OCI-LY1 (cell line): ENCODE results near the gene EVC.

Experiments
- H2AFZ ChIP-seq: fragments of 200-600 bp; sonication (generic), shearing (Covaris generic); 2 replicates; pipeline ENCODE4 v1.6.0; 2014; ENCODE audit warnings: antibody characterized with exemption, mild to moderate bottlenecking, low read length
- H3F3A ChIP-seq: fragments of 200-600 bp; sonication (generic), shearing (Covaris generic); 2 replicates; pipeline ENCODE4 v1.6.0; 2014; ENCODE audit warnings: mild to moderate bottlenecking, antibody characterized with exemption, low read length, moderate library complexity; ENCODE audit not compliant: insufficient read depth
- H3K27ac ChIP-seq: fragments of 200-600 bp; sonication (generic); 2 replicates; pipeline ENCODE4 v1.5.1; 2014; ENCODE audit warnings: low read length, mixed run types, mild to moderate bottlenecking, low read depth; ENCODE audit not compliant: poor library complexity, severe bottlenecking
- H3K27me3 ChIP-seq: fragments of 200-600 bp; sonication (generic); 2 replicates; pipeline ENCODE4 v1.6.0; 2014; ENCODE audit warnings: antibody characterized with exemption, mild to moderate bottlenecking, low read length, moderate library complexity; ENCODE audit not compliant: insufficient read depth
- H3K36me3 ChIP-seq: fragments of 200-600 bp; sonication (generic); 2 replicates; pipeline ENCODE4 v1.6.1; 2014; ENCODE audit warnings: mild to moderate bottlenecking, antibody characterized with exemption, low read length, moderate library complexity, mixed read lengths; ENCODE audit not compliant: insufficient read depth
- H3K4me1 ChIP-seq: fragments of 200-600 bp; sonication (generic); 2 replicates; pipeline ENCODE4 v1.5.1; 2014; ENCODE audit warnings: mild to moderate bottlenecking, low read length, moderate library complexity; ENCODE audit not compliant: insufficient read depth, severe bottlenecking
- H3K4me2 ChIP-seq: fragments of 200-600 bp; sonication (generic), shearing (Covaris generic); 2 replicates; pipeline ENCODE4 v1.6.1; 2014; ENCODE audit warnings: low read length
- H3K4me3 ChIP-seq: fragments of 200-600 bp; sonication (generic); 2 replicates; pipeline ENCODE4 v1.5.1; 2014; ENCODE audit warnings: low read length, low read depth, mild to moderate bottlenecking, mixed read lengths; ENCODE audit not compliant: poor library complexity, severe bottlenecking
- H3K79me2 ChIP-seq: fragments of 200-600 bp; shearing (Covaris generic); 2 replicates; pipeline ENCODE4 v1.6.1; 2016; ENCODE audit warnings: mixed run types, low read length, mixed read lengths; ENCODE audit not compliant: insufficient read depth
- H3K9ac ChIP-seq: fragments of 200-600 bp; sonication (generic), shearing (Covaris generic); 2 replicates; pipeline ENCODE4 v1.6.1; 2014; ENCODE audit warnings: mild to moderate bottlenecking, low read length, mixed read lengths
- H3K9me2 ChIP-seq: fragments of 200-600 bp; sonication (generic), shearing (Covaris generic); 2 replicates; pipeline ENCODE4 v1.6.1; 2014; ENCODE audit warnings: low read depth, mild to moderate bottlenecking, low read length, mixed read lengths
- H3K9me3 ChIP-seq: fragments of 200-600 bp; shearing (Covaris generic); 2 replicates; pipeline ENCODE4 v1.6.1; 2014; ENCODE audit warnings: low read length, mixed read lengths
- H4K20me1 ChIP-seq: fragments of 200-600 bp; sonication (generic), shearing (Covaris generic); 2 replicates; pipeline ENCODE4 v1.6.0; 2016; ENCODE audit warnings: mild to moderate bottlenecking, low read length; ENCODE audit not compliant: insufficient read depth
- EZH2 ChIP-seq: fragments of 200-600 bp; sonication (generic), shearing (Covaris generic); IDR thresholded peaks from 2 replicates; pipeline ENCODE4 v1.8.0; 2017; ENCODE audit warnings: borderline replicate concordance, mixed run types, mild to moderate bottlenecking, antibody characterized with exemption, low read length, moderate library complexity, mixed read lengths
- TF ChIP-seq, protein P1 (sequence below): fragments of 200-600 bp; sonication (generic), shearing (Covaris generic); IDR thresholded peaks from 2 replicates; pipeline ENCODE4 v1.5.1; 2017; ENCODE audit warnings: mild to moderate bottlenecking, antibody characterized with exemption, low read length, moderate library complexity, mixed read lengths

The EVC gene

GRCh38 chr4:5701971-5702370 lies 9.0 kb upstream of the EVC start:
- peaks cover 16% of the 10 kb centered on the region for H3K36me3 ChIP-seq
- H3K9me2 ChIP-seq: no peaks in the 10 kb centered on the region
- no peak overlapping the region for H3K4me3 ChIP-seq
- no peak overlapping the region for H3K27ac ChIP-seq
- no peaks in the 10 kb centered on the region for H4K20me1 ChIP-seq
- no peak for TF ChIP-seq EZH2
- TF ChIP-seq, protein P1, sequence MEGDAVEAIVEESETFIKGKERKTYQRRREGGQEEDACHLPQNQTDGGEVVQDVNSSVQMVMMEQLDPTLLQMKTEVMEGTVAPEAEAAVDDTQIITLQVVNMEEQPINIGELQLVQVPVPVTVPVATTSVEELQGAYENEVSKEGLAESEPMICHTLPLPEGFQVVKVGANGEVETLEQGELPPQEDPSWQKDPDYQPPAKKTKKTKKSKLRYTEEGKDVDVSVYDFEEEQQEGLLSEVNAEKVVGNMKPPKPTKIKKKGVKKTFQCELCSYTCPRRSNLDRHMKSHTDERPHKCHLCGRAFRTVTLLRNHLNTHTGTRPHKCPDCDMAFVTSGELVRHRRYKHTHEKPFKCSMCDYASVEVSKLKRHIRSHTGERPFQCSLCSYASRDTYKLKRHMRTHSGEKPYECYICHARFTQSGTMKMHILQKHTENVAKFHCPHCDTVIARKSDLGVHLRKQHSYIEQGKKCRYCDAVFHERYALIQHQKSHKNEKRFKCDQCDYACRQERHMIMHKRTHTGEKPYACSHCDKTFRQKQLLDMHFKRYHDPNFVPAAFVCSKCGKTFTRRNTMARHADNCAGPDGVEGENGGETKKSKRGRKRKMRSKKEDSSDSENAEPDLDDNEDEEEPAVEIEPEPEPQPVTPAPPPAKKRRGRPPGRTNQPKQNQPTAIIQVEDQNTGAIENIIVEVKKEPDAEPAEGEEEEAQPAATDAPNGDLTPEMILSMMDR: no peak
- H3K9ac ChIP-seq: no peak overlapping the region
- H3K4me2 ChIP-seq: no peak overlapping the region
- no peak overlapping the region for H2AFZ ChIP-seq
- no peaks in the 10 kb centered on the region for H3K79me2 ChIP-seq
- H3K4me1 ChIP-seq: peaks cover 5% of the 10 kb centered on the region
- no peaks in the 10 kb centered on the region for H3K27me3 ChIP-seq
- H3F3A ChIP-seq: no peaks in the 10 kb centered on the region
- H3K9me3 ChIP-seq: no peaks in the 10 kb centered on the region

GRCh38 chr4:5703831-5704230 lies 7.2 kb upstream of the EVC start:
- TF ChIP-seq EZH2: no peak
- TF ChIP-seq, protein P1: no peak
- Histone ChIP-seq H3K9me2 (no peaks in the 10 kb centered on the region), H3K27me3 (no peaks in the 10 kb centered on the region), H4K20me1 (no peaks in the 10 kb centered on the region), H3K27ac (no peak overlapping the region), H3K4me3 (no peak overlapping the region), H3K9me3 (no peaks in the 10 kb centered on the region), H3K4me2 (no peak overlapping the region), H2AFZ (no peak overlapping the region), H3K4me1 (peaks cover 19% of the 10 kb centered on the region), H3K9ac (no peak overlapping the region), H3F3A (no peaks in the 10 kb centered on the region), H3K79me2 (no peaks in the 10 kb centered on the region), H3K36me3 (peaks cover 13% of the 10 kb centered on the region)

- TF ChIP-seq, protein P1: no peak
- no peak for TF ChIP-seq EZH2
- H3K4me2 ChIP-seq: no peak overlapping the region
- H3K79me2 ChIP-seq: no peaks in the 10 kb centered on the region
- H3F3A ChIP-seq: no peaks in the 10 kb centered on the region
- H3K36me3 ChIP-seq: peaks cover 13% of the 10 kb centered on the region
- no peak overlapping the region for H3K27ac ChIP-seq
- H3K9ac ChIP-seq: no peak overlapping the region
- no peaks in the 10 kb centered on the region for H3K9me2 ChIP-seq
- H3K4me3 ChIP-seq: no peak overlapping the region
- H4K20me1 ChIP-seq: no peaks in the 10 kb centered on the region
- H3K9me3 ChIP-seq: no peaks in the 10 kb centered on the region
- no peaks in the 10 kb centered on the region for H3K27me3 ChIP-seq
- peaks cover 23% of the 10 kb centered on the region for H3K4me1 ChIP-seq
- no peak overlapping the region for H2AFZ ChIP-seq
Observed at GRCh38 chr4:5704276-5704675, 6.7 kb upstream of the EVC start.
